ENCODE results near the gene GPR108.

Gene GPR108

GRCh38 chr19:6739883-6740588, 2.7 kb upstream of the GPR108 start:
- peak overlapping the region; percentile 59 for H3K4me3 ChIP-seq (ENCODE audit: low read length)
- DNase-seq (ENCODE audit: low read depth, low spot score) = no peak

- DNase-seq (ENCODE audit: low read depth, low spot score) = peak; percentile 68
- H3K4me3 ChIP-seq (ENCODE audit: low read length) = peak within 1 kb of the TSS; percentile 59
Measured at GRCh38 chr19:6739390-6739882, 2.1 kb upstream of the GPR108 start, which contains the start of gene TRIP10. TRIP10 (plus strand) TSS chr19:6739680; CDS start chr19:6739762, 82 bp downstream.

GRCh38 chr19:6738787-6739389, 1.5 kb upstream of the GPR108 start:
- no peak for DNase-seq (ENCODE audit: low read depth, low spot score)
- H3K4me3 ChIP-seq (ENCODE audit: low read length) = peak overlapping the region; percentile 46

GRCh38 chr19:6737873-6738786, 750 bp upstream of the GPR108 start:
- DNase-seq (ENCODE audit: low read depth, low spot score) = peak; percentile 86
- peak overlapping the region; percentile 50 for H3K4me3 ChIP-seq (ENCODE audit: low read length)

- H3K4me3 ChIP-seq (ENCODE audit: low read length) = peak overlapping the region; percentile 91
- no peak for DNase-seq (ENCODE audit: low read depth, low spot score)
Measured at GRCh38 chr19:6736917-6737283, 480 bp downstream of the GPR108 start.

- peak overlapping the region; percentile 91 for H3K4me3 ChIP-seq (ENCODE audit: low read length)
- DNase-seq (ENCODE audit: low read depth, low spot score) = peak; percentile 66
Measured at GRCh38 chr19:6736169-6736916, 1.0 kb downstream of the GPR108 start.

GRCh38 chr19:6735181-6735911, 2.0 kb downstream of the GPR108 start:
- DNase-seq (ENCODE audit: low read depth, low spot score) = no peak
- no peak overlapping the region for H3K4me3 ChIP-seq (ENCODE audit: low read length)

GRCh38 chr19:6734096-6734696, 3.2 kb downstream of the GPR108 start:
- no peak for DNase-seq (ENCODE audit: low read depth, low spot score)
- no peak overlapping the region for H3K4me3 ChIP-seq (ENCODE audit: low read length)

- DNase-seq (ENCODE audit: low read depth, low spot score) = no peak
Measured at GRCh38 chr19:6733338-6734095, 3.9 kb downstream of the GPR108 start.

GRCh38 chr19:6732803-6733337, 4.5 kb downstream of the GPR108 start:
- DNase-seq (ENCODE audit: low read depth, low spot score) = no peak
- H3K4me3 ChIP-seq (ENCODE audit: low read length) = no peak overlapping the region

More at GRCh38 chr19:6733338-6734095, 3.9 kb downstream of the GPR108 start:
- no peak overlapping the region for H3K4me3 ChIP-seq (ENCODE audit: low read length)

GRCh38 chr19:6731822-6732221, 5.6 kb downstream of the GPR108 start:
- H3K4me3 ChIP-seq (ENCODE audit: low read length) = no peak overlapping the region
- no peak for DNase-seq (ENCODE audit: low read depth, low spot score)

- no peak for DNase-seq (ENCODE audit: low read depth, low spot score)
Measured at GRCh38 chr19:6730941-6731670, 6.3 kb downstream of the GPR108 start.

GRCh38 chr19:6730153-6730804, 7.1 kb downstream of the GPR108 start:
- DNase-seq (ENCODE audit: low read depth, low spot score) = no peak
- H3K4me3 ChIP-seq (ENCODE audit: low read length) = no peak overlapping the region

More at GRCh38 chr19:6730941-6731670, 6.3 kb downstream of the GPR108 start:
- no peak overlapping the region for H3K4me3 ChIP-seq (ENCODE audit: low read length)

- DNase-seq (ENCODE audit: low read depth, low spot score) = no peak
- H3K4me3 ChIP-seq (ENCODE audit: low read length) = no peak overlapping the region
Measured at GRCh38 chr19:6729573-6730152, 7.7 kb downstream of the GPR108 start.

GRCh38 chr19:6728346-6728745, 9.0 kb downstream of the GPR108 start:
- no peak overlapping the region for H3K4me3 ChIP-seq (ENCODE audit: low read length)
- no peak for DNase-seq (ENCODE audit: low read depth, low spot score)
